Activated naive CD4-positive, alpha-beta T cell treated with anti-CD3 and anti-CD28 coated beads, Interleukin-2, amount 10 ng/mL, durations not matched to agents 7 days and 5 days (primary cell): ENCODE results near the gene DACT2.
"Not testable (repeated sequence)": the region's sequence is repeated elsewhere in the genome, so short reads cannot be mapped to it uniquely, and the experiment has no call there.

Experiments
- CTCF ChIA-PET: fragments of 350-600 bp; sonication (Branson Sonifier 250); formaldehyde crosslinking; loops from one replicate; lab custom pipeline; 2021; ENCODE audit warnings: antibody characterized with exemption; lab: Charles Lee
- DNase-seq: peaks from one replicate; pipeline ENCODE4 v3.0.0-alpha.2; 2020
- H3K27ac Mint-ChIP-seq: one replicate; pipeline ENCODE4 v1.8.0; 2021; ENCODE audit warnings: mild to moderate bottlenecking, moderate library complexity, mixed read lengths
- H3K27me3 Mint-ChIP-seq: one replicate; pipeline ENCODE4 v1.8.0; 2021; ENCODE audit warnings: mild to moderate bottlenecking, mixed read lengths
- H3K36me3 Mint-ChIP-seq: one replicate; pipeline ENCODE4 v1.8.0; 2021; ENCODE audit warnings: mixed read lengths
- H3K4me1 Mint-ChIP-seq: one replicate; pipeline ENCODE4 v1.8.0; 2021; ENCODE audit warnings: mixed read lengths
- H3K4me3 Mint-ChIP-seq: one replicate; pipeline ENCODE4 v1.8.0; 2021; ENCODE audit warnings: mild to moderate bottlenecking, moderate library complexity, mixed read lengths
- H3K9me3 Mint-ChIP-seq: one replicate; pipeline ENCODE4 v1.8.0; 2021; ENCODE audit warnings: mixed read lengths

Gene DACT2

GRCh38 chr6:168267779-168268178 lies 51.8 kb downstream of the DACT2 start:
- H3K27ac Mint-ChIP-seq, H3K4me3 Mint-ChIP-seq, H3K4me1 Mint-ChIP-seq, CTCF ChIA-PET, H3K36me3 Mint-ChIP-seq, H3K9me3 Mint-ChIP-seq, DNase-seq, H3K27me3 Mint-ChIP-seq: not testable (repeated sequence)

GRCh38 chr6:168265827-168266815 lies 53.5 kb downstream of the DACT2 start:
- no peak overlapping the region for H3K27ac Mint-ChIP-seq
- H3K4me3 Mint-ChIP-seq, result no peak overlapping the region
- no peak for DNase-seq
- CTCF ChIA-PET, result no interaction called here
- H3K27me3 Mint-ChIP-seq, result no peaks in the 10 kb centered on the region
- no peaks in the 10 kb centered on the region for H3K4me1 Mint-ChIP-seq
- H3K36me3 Mint-ChIP-seq, result no peaks in the 10 kb centered on the region
- no peaks in the 10 kb centered on the region for H3K9me3 Mint-ChIP-seq

GRCh38 chr6:168265394-168265793 lies 54.2 kb downstream of the DACT2 start:
- Mint-ChIP-seq H3K27me3 (no peaks in the 10 kb centered on the region), H3K27ac (no peak overlapping the region), H3K4me3 (no peak overlapping the region), H3K36me3 (no peaks in the 10 kb centered on the region), H3K4me1 (no peaks in the 10 kb centered on the region), H3K9me3 (no peaks in the 10 kb centered on the region)
- CTCF ChIA-PET, result no interaction called here
- no peak for DNase-seq

- Mint-ChIP-seq H3K9me3 (no peaks in the 10 kb centered on the region), H3K36me3 (no peaks in the 10 kb centered on the region), H3K4me3 (no peak overlapping the region), H3K27me3 (no peaks in the 10 kb centered on the region), H3K4me1 (no peaks in the 10 kb centered on the region), H3K27ac (no peak overlapping the region)
- CTCF ChIA-PET, result no interaction called here
- no peak for DNase-seq
Observed at GRCh38 chr6:168264593-168265335, 54.8 kb downstream of the DACT2 start.

GRCh38 chr6:168263351-168263905 lies 56.1 kb downstream of the DACT2 start:
- DNase-seq, result no peak
- Mint-ChIP-seq H3K4me3 (no peak overlapping the region), H3K9me3 (no peaks in the 10 kb centered on the region), H3K4me1 (no peaks in the 10 kb centered on the region), H3K36me3 (no peaks in the 10 kb centered on the region), H3K27me3 (no peaks in the 10 kb centered on the region), H3K27ac (no peak overlapping the region)
- CTCF ChIA-PET, result no interaction called here

GRCh38 chr6:168261234-168261633 lies 58.3 kb downstream of the DACT2 start:
- Mint-ChIP-seq H3K27me3 (peaks cover 4% of the 10 kb centered on the region), H3K4me3 (no peak overlapping the region), H3K9me3 (peaks cover 2% of the 10 kb centered on the region), H3K36me3 (no peaks in the 10 kb centered on the region), H3K27ac (no peak overlapping the region), H3K4me1 (no peaks in the 10 kb centered on the region)
- no peak for DNase-seq
- CTCF ChIA-PET, result interaction anchor here (0.6 kb wide), 1 partner anchor 842 kb away, joined by 4 read pairs; no protein-coding TSS in a partner anchor

- Mint-ChIP-seq H3K36me3 (no peaks in the 10 kb centered on the region), H3K4me1 (no peaks in the 10 kb centered on the region), H3K9me3 (peaks cover 2% of the 10 kb centered on the region), H3K4me3 (no peak overlapping the region), H3K27me3 (peaks cover 4% of the 10 kb centered on the region), H3K27ac (no peak overlapping the region)
- no peak for DNase-seq
- CTCF ChIA-PET, result no interaction called here
Observed at GRCh38 chr6:168260420-168260987, 59.1 kb downstream of the DACT2 start.

- no peak for DNase-seq
- no peak overlapping the region for H3K4me3 Mint-ChIP-seq
- CTCF ChIA-PET, result no interaction called here
- no peaks in the 10 kb centered on the region for H3K36me3 Mint-ChIP-seq
- H3K27ac Mint-ChIP-seq, result no peak overlapping the region
- H3K4me1 Mint-ChIP-seq, result no peaks in the 10 kb centered on the region
- peaks cover 4% of the 10 kb centered on the region for H3K27me3 Mint-ChIP-seq
- H3K9me3 Mint-ChIP-seq, result peaks cover 2% of the 10 kb centered on the region
Observed at GRCh38 chr6:168258795-168259194, 60.8 kb downstream of the DACT2 start.

GRCh38 chr6:168256940-168257339 lies 62.6 kb downstream of the DACT2 start:
- DNase-seq, result no peak
- peaks cover 5% of the 10 kb centered on the region for H3K27me3 Mint-ChIP-seq
- H3K27ac Mint-ChIP-seq, result no peak overlapping the region
- CTCF ChIA-PET, result no interaction called here
- H3K4me1 Mint-ChIP-seq, result no peaks in the 10 kb centered on the region
- H3K4me3 Mint-ChIP-seq, result no peak overlapping the region
- no peaks in the 10 kb centered on the region for H3K36me3 Mint-ChIP-seq
- H3K9me3 Mint-ChIP-seq, result peaks cover 2% of the 10 kb centered on the region
